ENCODE data around the gene ATF7. TPM values are rescaled to one million over a fixed set of nuclear protein-coding genes. Genes with fewer than 3 reads are reported as not detected.

ATF7 gene
- total and polyA plus RNA-seq, 9 of the 15 experiments (the other 6 are each of a cell fraction or from before 2014, with no cell fraction given) = 10.6 to 30.4 (median 20.7) TPM

- no peak for TF ChIP-seq ZNF175 (CRISPR knock-in tag; IDR thresholded peaks at IDR 0.05; ENCODE audit: low read depth)
- peak; percentile 68 for TF ChIP-seq SMAD1 (IDR thresholded peaks at IDR 0.05; ENCODE audit: low read depth, low read length, partially characterized antibody)
- no peak for TF ChIP-seq SRF (CRISPR knock-in tag; IDR thresholded peaks at IDR 0.05)
- TF ChIP-seq PHF21A (IDR thresholded peaks at IDR 0.05; ENCODE audit: borderline replicate concordance, low read depth) = no peak
- TF ChIP-seq ARID1B (IDR thresholded peaks at IDR 0.05) = no peak; the same call in none of the 2 replicates
- no peak for TF ChIP-seq CREBBP (IDR thresholded peaks at IDR 0.05; ENCODE audit: low read depth, low read length)
- TF ChIP-seq ZNF444 (CRISPR knock-in tag; IDR thresholded peaks at IDR 0.05) = no peak
- TF ChIP-seq ZZZ3 (IDR thresholded peaks at IDR 0.05) = no peak
- no peak for TF ChIP-seq ZNF766 (CRISPR knock-in tag; conservative IDR thresholded peaks at IDR 0.05)
- no peak for TF ChIP-seq KLF10 (CRISPR knock-in tag; IDR thresholded peaks at IDR 0.05)
- TF ChIP-seq JUND (IDR thresholded peaks at IDR 0.05; ENCODE audit: borderline replicate concordance, low read depth, low read length) = peak; percentile 88
- peak; percentile 9; the same call in 1 of the 3 replicates for TF ChIP-seq JUND (tag; IDR thresholded peaks at IDR 0.05; ENCODE audit: borderline replicate concordance, low read depth, low read length)
- TF ChIP-seq ZNF551 (CRISPR knock-in tag; IDR thresholded peaks at IDR 0.05) = no peak
- TF ChIP-seq RAD51 (IDR thresholded peaks at IDR 0.05; ENCODE audit: borderline replicate concordance, low read depth) = no peak
- TF ChIP-seq KHSRP (IDR thresholded peaks at IDR 0.05) = 0 out of 2 replicates have a peak, but pooled peaks have one; percentile 15
- no peak for TF ChIP-seq MTA2 (IDR thresholded peaks at IDR 0.05; ENCODE audit: low read depth)
- TF ChIP-seq ZNF740 (CRISPR knock-in tag; IDR thresholded peaks at IDR 0.05) = no peak
- TF ChIP-seq ZNF740 (tag; IDR thresholded peaks at IDR 0.05) = no peak
- TF ChIP-seq ZBTB2 (IDR thresholded peaks at IDR 0.05) = peak; percentile 64; the same call in 1 of the 2 replicates
- TF ChIP-seq TAF1 (IDR thresholded peaks at IDR 0.05; ENCODE audit: control insufficient read depth, extremely low read depth, insufficient read depth, low read length, severe bottlenecking) = peak; percentile 55
- peak in 1 of 2 experiments; percentile 97; a peak in 2 of 4 replicates for TF ChIP-seq BCLAF1 (IDR thresholded peaks at IDR 0.05; ENCODE audit: borderline replicate concordance in 1 of 2, control insufficient read depth in 1 of 2, low read depth in 2 of 2, low read length in 1 of 2)
- no peak; the same call in 1 of the 2 replicates for TF ChIP-seq GTF2E2 (tag; IDR thresholded peaks at IDR 0.05)
- no peak for TF ChIP-seq BCL6 (CRISPR knock-in tag; IDR thresholded peaks at IDR 0.05)
- no peak for TF ChIP-seq HDAC8 (tag; IDR thresholded peaks at IDR 0.05)
Observed at GRCh38 chr12:53625946-53626701, at the start of gene ATF7 (continued).

Measured in K562 (cell line).